Measurements from ENCODE around the gene DMXL2.
"Not testable (repeated sequence)": the region's sequence is repeated elsewhere in the genome, so short reads cannot be mapped to it uniquely, and the experiment has no call there.

Gene DMXL2

GRCh38 chr15:51568939-51569784 is 53.4 kb downstream of the DMXL2 start:
- not testable (repeated sequence) for DNase-seq

GRCh38 chr15:51561271-51561670 is 61.3 kb downstream of the DMXL2 start:
- DNase-seq, result no peak

DNA sequence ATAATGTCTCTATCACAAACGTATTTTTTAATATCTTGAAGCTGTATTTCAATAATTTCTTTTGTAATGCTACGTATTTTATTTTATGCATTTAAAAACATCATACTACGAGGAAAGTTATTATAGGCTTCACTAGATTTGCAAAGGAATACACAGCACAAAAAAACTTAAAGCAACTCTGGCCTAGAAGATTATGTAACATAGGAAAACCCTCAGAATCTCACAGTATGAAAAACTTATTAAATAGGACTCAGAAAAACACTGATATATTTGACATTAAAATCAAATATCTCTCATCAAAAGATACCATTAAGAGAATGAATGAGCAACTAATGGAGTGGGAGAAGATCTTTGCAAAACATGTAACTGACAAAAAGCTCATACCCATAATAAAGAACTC is 63.7 kb downstream of the DMXL2 start:
- no peak for DNase-seq

- DNase-seq, result no peak
These were observed 64.2 kb downstream of the DMXL2 start for GRCh38 chr15:51558411-51558810.

DNA sequence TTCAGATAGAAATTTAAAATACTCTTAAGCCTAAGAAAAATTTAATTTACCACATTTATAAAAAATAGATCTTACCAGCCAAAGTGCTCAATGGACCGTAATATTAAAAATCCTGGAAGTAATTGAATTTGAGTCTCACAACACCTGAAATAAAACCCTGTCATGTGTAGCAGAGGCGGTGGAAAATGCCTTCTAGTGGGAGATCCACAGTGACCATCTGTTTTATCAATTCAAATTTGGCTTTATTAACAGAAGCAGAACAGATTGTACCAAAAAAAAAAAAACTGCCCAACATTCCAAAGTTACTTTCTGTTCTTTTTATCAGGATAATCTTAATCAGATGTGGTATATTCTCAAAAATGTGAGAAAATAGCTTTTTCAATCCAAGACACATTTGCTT is 71.7 kb downstream of the DMXL2 start:
- no peak for DNase-seq

DNA sequence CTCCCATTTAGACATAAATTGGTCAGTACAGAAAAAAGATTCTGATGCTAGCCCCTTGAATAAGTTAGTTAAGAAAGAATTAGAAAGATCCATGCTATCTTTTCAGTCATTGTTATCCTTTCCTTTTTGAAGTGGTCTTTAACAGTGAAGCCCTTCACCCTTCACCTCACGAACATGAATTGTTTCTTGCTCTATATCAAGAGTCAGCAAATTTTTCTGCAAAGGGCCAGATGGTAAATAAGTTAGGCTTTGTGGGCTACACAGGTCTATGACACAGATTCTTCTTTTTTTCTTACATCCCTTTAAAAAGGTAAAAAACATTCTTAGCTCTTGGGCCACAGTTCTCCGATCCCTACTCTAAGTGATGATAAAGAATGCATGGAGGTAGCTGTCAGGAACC is 74.9 kb downstream of the DMXL2 start:
- no peak for DNase-seq

- DNase-seq, result no peak
These were observed 85.5 kb downstream of the DMXL2 start for GRCh38 chr15:51536965-51537574.

GRCh38 chr15:51533672-51534398 is 88.7 kb downstream of the DMXL2 start:
- no peak for DNase-seq

GRCh38 chr15:51526955-51527354 is 95.6 kb downstream of the DMXL2 start:
- DNase-seq, result no peak

- DNase-seq, result no peak
These were observed 98.2 kb downstream of the DMXL2 start for GRCh38 chr15:51524376-51524775.

GRCh38 chr15:51516291-51516690 is 106.3 kb downstream of the DMXL2 start:
- DNase-seq, result no peak

GRCh38 chr15:51505251-51505650 is 117.3 kb downstream of the DMXL2 start:
- DNase-seq, result no peak

- no peak for DNase-seq
These were observed 119.6 kb downstream of the DMXL2 start for GRCh38 chr15:51503003-51503402.

GRCh38 chr15:51499379-51499976 is 123.1 kb downstream of the DMXL2 start:
- no peak for DNase-seq

DNA sequence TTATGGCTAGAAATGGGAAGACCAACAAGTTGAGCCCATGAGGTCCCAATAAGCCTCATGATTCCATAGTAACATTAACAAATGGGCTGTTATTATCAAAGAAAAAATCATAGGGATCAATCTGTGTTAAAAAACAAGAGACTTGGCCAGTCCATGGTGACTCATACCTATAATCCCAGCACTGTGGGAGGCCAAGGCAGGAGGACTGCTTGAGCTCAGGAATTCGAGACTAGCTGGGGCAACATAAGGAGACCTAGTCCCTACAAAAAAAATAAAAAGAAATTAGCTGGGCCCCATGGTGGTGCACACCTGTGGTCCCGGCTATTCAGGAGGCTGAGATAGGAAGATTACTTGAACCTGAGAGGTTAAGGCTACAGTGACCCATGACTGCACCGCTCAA is 124.8 kb downstream of the DMXL2 start:
- no peak for DNase-seq

GRCh38 chr15:51496246-51496645 is 126.3 kb downstream of the DMXL2 start:
- no peak for DNase-seq

GRCh38 chr15:51494411-51495314 is 127.9 kb downstream of the DMXL2 start:
- no peak for DNase-seq

DNA sequence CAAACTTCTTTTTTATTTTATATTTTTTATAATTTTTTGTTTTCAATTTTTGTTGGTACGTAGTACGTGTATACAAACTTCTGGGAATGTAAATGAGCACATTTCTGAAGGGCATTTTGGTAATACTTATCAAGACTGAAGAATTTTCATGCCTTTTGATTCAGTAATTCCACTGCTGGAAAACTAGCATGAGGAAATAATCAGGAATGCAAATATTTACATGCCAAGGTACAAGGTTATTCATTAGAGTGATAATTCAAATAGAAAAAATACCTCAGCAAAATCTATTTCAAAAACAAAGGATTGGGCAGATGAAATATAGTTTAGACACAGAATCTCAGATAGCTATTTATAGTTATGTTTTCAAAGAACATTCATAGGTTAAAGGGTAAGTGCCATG is 128.7 kb downstream of the DMXL2 start:
- DNase-seq, result no peak

DNA sequence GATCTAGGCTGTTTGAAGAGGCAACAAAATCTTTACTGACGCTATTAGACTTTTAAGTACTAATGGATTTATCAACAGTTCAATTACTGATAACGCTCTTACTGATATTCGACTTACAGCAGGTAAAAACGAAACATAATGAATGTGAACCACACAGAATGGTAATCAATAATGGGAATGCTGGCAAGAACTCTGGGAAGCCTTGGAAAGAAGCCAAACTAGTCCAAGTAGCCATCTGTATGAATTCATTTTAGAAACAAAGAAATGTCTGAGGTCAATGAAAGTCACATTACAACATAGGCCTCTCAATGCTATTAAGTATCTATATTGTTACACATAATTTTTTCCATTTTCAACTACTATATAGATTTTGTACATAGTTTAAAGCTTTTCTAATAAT is 130.0 kb downstream of the DMXL2 start:
- DNase-seq, result no peak

- no peak for DNase-seq
These were observed 130.6 kb downstream of the DMXL2 start for GRCh38 chr15:51491941-51492340.

DNA sequence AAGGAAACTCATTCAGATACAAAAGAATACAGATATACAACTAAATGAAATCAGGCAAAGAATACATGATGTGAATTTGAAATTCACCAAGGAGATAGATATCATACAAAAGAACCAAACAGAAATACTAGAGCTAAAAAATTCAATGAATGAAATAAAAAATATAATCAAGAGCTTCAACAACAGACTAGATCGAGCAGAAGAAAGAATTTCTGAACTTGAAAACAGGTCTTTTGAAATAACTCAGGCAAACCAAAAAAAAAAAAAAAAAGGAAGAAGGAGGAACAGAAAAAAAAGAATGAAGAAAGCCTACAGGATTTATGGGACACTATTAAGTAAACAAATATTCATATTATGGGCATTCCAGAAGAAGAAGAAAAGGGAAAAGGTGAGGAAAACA is 137.8 kb downstream of the DMXL2 start:
- no peak for DNase-seq

DNA sequence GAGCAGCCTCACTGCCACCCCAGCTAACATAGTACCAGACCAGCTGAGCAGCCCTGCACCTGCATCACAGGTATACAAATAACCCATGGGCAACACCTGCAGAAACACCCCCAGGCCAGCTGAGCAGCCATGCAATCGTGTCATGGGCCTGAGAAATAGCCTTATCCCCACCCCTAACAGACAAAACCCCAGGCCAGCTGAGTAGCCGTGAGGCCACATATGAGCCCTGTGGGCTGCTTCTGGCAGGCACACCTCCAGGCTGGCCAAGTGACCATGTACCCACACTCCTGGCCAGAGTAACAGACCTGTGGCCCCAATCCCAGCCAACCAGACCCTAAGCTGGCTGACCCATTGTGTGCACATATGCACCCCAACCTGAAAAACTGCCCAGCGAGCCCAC is 138.6 kb downstream of the DMXL2 start:
- DNase-seq, result no peak

Measured in amniotic stem cell (primary cell).